HG03196 (cell line): ENCODE data around the gene DCTN3.
"Not testable (repeated sequence)": the region's sequence is repeated elsewhere in the genome, so short reads cannot be mapped to it uniquely, and the experiment has no call there.

Experiments used
- ATAC-seq: cut with Tn5 transposase; IDR thresholded peaks from one replicate; pipeline ENCODE4 v1.9.1; 2021; ENCODE audit not compliant: unreplicated experiment

DCTN3 gene

GRCh38 chr9:34647651-34648050 is 27.4 kb upstream of the DCTN3 start:
- ATAC-seq = no peak

DNA sequence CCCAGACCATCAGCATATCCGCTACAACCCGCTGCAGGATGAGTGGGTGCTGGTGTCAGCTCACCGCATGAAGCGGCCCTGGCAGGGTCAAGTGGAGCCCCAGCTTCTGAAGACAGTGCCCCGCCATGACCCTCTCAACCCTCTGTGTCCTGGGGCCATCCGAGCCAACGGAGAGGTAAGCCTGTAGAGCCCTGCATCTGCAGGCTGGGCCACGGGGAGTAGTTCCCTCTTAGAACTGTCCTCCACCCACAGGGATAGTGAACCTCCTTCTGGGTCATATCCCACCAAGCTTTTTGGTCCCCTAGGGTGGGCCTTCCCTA is 26.7 kb upstream of the DCTN3 start:
- ATAC-seq = no peak

DNA sequence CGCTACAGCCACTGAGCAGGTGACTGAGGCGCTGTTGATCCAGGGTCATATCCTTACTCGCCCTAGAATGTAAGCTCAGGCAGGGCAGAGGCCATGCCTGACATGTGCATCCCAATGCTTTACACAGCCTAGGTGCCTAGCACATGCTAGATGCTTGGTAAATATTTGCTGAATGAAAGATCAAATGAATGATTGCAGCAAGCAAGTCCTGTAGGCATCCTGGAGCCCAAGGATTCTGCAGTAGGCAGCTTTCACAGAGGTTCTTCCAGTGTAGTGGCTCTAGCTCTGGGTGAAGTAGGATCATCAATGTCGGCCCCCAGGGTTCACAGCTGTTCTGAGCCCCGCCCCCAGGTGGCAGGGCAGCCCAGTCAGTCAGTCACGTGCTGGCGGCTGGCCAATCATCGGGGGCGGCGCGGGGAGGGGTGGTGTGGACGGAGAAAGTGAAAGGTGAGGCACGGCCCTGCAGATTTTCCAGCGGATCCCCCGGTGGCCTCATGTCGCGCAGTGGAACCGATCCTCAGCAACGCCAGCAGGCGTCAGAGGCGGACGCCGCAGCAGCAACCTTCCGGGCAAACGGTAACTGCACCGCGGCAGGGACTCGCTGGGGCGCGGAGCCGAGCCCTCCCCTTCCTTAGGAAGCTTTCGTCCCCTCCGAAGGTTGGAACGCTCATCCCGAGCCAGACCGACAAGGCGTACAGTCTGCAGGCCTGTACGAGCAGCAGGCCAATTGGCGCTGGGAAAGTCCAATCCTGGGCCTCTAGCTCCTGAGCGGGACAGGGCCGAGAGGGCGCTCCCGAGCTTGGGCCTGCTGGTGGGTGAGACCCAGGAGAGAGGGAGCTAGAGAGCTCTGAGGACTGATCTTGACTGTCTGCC is 26.2 kb upstream of the DCTN3 start, which contains the start of gene GALT:
GALT (plus strand) TSS at position 465 of the 873 bp plus-strand sequence; CDS start at position 495, 30 bp downstream.
- peak; percentile 82 for ATAC-seq

DNA sequence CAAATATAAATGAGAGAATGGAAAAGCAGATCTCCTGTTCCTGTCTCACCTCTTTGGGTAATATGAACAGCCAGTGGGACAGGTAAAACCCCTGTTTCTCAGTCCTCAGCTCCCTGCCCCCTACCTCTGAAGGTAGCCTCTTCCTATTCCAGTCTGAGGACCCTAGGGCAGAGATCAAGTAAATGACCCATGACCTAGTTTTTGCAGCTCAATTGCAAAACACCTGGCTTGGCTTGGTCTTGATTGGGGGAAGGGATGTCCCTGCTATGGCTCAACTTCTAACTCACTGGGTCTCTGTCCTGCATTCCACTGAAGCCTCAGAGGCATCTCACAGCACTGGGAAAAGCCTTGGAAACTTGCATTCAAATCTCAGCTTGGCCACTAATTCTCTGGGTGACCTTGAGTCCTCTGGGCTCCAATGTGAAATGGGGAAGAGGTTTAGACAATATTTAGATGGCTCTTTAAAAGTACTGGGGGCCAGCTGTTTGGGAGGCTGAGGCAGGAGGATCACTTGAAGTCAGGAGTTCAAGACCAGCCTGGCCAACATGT is 24.5 kb upstream of the DCTN3 start:
- no peak for ATAC-seq

GRCh38 chr9:34642679-34643078 is 22.4 kb upstream of the DCTN3 start:
- no peak for ATAC-seq

GRCh38 chr9:34639322-34639721 is 19.0 kb upstream of the DCTN3 start:
- not testable (repeated sequence) for ATAC-seq

- ATAC-seq = no peak
Observed at GRCh38 chr9:34638138-34638445, 17.8 kb upstream of the DCTN3 start.

GRCh38 chr9:34637356-34638137 is 17.3 kb upstream of the DCTN3 start, which contains the start of gene SIGMAR1:
SIGMAR1 (minus strand) TSS chr9:34637787; CDS start chr9:34637697, 90 bp downstream.
- peak; percentile 83 for ATAC-seq

DNA sequence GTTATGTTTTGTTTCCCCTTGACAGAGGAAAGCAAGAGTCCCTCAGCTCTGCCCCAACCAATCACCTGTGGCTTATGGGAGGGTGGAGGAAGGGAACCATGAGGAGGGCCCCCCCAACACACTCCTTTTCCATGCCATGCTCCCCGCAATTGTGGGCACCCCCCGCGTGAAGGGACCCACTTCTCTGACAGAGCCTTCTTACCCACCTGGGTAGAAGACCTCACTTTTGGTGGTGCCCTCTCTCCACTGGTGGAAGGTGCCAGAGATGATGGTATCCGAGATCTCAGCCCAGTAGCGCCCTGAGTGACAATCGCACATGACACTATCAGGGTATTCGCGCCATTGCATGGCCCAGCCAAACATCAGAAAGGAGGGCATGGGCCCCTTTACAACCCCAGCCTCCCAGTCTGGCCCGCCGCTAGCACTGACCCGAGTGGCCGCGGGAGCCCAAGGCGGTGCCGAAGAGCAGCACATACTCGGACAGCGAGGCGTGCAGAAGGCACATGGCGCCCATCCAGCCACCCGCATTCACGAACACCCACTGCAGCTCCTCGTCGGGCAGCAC is 16.6 kb upstream of the DCTN3 start:
- peak; percentile 7 for ATAC-seq

DNA sequence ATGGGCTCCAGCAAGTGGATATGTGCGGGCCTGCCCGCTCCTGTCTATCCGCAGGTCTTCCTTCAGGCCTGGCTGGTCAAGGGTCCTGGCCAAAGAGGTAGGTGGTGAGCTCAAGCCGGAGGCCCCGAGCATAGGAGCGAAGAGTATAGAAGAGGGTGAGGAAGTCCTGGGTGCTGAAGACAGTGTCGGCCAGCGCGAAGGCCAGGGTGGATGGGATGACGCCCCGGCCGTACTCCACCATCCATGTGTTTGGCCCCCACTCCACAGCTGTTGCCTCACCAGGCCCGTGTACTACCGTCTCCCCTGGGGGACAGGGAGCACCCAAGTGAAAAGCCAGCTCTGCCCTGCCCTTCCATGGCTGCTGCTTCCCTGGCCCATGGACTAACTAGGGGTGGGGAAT is 15.3 kb upstream of the DCTN3 start:
- no peak for ATAC-seq

DNA sequence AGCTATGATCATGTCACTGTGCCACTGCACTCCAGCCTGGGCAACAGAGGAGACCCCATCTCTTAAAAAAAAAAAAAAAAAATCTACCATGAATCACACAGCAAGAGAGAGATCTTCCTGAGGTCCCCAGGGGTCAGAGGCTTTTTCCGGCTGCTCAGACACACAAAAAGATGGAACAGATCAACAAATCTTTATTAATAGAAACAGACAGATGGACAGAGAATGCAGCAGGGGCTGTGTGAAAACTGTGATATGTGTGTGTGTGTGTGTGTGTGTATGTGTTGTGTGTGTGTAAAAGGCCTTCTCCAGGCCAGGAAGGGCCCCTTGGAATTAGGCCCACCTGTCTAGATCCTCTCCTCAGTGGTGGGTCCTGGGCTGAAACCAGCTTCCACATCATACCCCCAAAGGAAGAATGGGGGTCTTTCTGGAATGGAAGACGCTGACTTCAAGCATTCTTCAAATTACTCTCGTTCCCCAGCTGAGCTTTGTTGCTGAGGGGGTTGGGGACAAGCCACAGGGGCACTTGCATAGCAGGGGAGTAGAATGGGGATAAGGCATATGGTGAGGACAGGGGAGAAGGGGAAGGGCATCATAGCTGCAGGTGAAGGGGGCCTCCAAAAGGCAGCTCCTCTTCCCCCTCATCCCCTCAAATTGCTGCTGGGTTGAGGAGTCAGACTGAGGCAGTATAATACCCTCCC is 14.4 kb upstream of the DCTN3 start:
- ATAC-seq = no peak

GRCh38 chr9:34633851-34634550 is 13.7 kb upstream of the DCTN3 start:
- peak; percentile 32 for ATAC-seq

GRCh38 chr9:34633166-34633565 is 12.9 kb upstream of the DCTN3 start:
- ATAC-seq = no peak

- ATAC-seq = no peak
Observed at GRCh38 chr9:34630402-34631154, 10.3 kb upstream of the DCTN3 start.

DNA sequence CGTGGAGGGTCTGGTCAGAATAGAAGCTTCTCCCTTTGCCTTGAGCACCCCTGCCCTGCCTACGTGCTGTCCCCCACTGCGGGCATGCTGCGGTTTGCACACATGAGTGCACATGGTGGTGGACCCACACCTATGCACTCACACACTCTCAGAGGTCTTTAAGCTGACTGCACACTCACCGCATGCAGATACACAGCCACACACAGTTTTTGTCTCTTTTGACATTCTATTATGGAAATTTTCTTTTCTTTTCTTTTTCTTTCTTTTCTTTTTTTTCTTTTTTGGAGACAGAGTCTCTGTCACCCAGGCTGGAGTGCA is 9.2 kb upstream of the DCTN3 start:
- ATAC-seq = no peak

GRCh38 chr9:34628656-34629490 is 8.6 kb upstream of the DCTN3 start, which contains the start of gene ARID3C:
ARID3C (minus strand) TSS chr9:34629066; CDS start chr9:34628014, 1,052 bp downstream.
- ATAC-seq = no peak

DNA sequence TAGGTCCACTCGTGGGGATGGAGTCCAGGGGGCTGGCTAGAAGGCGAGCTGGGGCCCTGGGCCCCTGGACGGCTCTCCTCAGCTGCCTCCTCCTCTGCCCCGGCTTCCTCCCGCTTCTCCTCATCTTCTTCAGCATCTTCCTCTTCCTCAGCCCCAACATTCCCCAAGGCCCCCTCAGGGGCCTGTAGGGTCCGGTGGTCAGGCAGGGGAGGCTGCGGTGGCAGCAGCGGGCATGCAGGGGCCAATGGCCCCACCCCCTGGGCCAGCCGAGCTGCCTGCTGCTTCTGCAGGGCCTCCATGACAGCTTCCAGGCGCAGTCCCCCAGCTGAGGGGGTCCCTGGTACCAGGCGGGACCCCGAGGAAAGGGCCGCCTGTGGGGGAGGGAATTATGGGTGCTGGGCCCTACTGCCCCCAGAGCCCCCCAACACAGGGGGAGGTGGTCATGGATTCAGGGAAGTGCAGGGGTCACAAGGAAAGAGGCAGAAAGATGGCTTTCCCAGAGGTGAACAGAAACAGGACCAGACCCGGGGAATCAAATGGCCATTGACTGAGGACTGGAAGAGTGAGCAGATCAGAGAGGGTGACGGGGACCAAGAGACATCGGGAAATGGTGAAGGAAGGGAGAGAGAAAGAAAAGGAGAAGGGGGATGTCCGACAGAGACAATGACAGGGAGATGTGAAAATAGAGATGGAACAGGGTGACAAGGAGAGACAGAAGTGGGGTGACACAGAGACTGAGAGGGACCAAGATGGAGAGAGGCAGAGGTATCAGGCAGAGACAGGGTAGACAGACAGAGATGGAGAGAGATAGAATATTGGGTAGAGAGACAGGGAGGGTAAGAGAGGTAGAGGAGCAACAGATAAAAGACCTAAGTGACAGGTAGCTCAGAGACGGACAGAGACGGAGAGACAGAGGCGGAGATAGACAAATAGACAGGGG is 7.7 kb upstream of the DCTN3 start:
- no peak for ATAC-seq

DNA sequence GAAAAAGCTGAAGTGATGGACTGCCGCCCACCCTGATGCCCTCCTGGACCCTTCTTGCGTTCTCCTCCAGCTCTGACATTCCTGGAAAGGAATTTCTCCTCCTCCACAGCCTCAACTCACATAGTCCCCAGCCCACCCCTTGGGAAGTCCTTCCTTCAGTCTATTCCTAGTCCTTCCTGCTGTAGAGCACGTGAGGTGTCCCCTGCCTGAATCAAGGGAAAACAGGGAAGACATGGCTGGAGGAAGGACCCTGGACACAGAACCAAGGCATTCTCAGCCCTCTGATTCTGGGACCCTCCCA is 4.8 kb upstream of the DCTN3 start:
- ATAC-seq = no peak
